CD4-positive, alpha-beta T cell treated with Interleukin-12 subunit alpha and Interleukin-12 subunit beta, for 1 hour (primary cell): Measurements from ENCODE around the gene IL2RA.

Experiments
- DNase-seq: peaks from one replicate; pipeline ENCODE4 v3.0.0-alpha.2; 2020

Gene IL2RA

GRCh38 chr10:6037422-6037821, 24.7 kb downstream of the IL2RA start:
- no peak for DNase-seq

GRCh38 chr10:6036861-6037321, 25.3 kb downstream of the IL2RA start:
- peak; percentile 35 for DNase-seq

GRCh38 chr10:6035931-6036575, 26.1 kb downstream of the IL2RA start:
- DNase-seq, result no peak

GRCh38 chr10:6035101-6035834, 26.9 kb downstream of the IL2RA start:
- DNase-seq, result no peak

DNA sequence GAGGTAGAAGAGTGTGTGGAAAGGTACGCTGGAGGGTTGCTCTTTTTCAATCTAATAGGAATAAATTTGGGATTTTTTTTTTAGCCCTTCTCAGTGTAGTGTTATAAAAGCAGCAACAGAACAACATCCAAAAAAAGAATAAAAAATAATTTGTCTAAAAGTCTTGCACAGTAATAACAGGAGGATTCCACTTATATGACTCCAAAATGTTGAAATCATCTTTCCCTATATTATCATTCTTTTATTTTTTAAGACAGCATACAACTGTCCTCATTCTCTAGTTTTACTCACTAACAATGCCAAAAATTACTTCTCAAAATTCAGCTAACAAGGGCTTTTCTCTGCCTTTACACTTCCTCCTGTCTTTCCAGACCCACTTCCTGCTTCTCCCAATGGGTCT, 27.8 kb downstream of the IL2RA start:
- DNase-seq, result no peak

DNA sequence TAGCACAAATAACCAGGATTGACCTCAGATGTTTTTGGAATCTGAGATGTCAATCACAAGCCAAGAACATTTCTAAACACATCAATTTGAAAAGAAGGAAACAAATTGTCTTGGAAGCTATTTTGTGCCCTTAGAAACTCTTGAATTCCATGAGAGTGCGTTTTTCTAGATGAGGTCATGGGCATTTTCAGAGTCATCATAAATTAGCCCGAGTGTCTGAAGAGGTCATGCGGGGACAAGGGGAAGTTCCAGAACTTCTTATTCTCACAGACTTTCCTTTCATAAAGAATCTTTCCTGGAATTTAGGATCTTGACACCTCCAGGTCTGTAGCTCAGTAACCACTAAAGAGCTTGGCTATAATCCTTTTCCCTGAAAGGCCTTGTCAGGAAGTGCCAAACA, 28.2 kb downstream of the IL2RA start:
- DNase-seq, result no peak

DNA sequence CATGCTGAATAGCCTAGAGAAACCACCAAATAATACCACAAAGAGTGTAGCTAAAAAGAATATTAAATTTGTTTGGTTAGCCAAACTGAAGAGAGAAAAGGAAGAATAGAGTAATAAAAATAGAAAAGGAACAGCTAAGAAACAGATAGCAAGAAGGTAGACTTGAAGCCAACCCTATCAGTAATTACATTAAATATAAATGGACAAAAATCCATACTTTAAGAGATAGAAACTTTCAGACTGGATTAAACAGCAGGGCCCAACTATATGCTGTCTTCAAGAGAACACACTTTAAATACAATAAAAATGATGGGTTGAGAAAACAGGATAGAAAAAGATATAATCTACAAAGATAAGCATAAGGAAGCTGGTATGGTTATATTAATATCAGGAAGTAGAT, 31.2 kb downstream of the IL2RA start:
- no peak for DNase-seq

GRCh38 chr10:6030217-6030616, 31.9 kb downstream of the IL2RA start:
- DNase-seq, result no peak

GRCh38 chr10:6027929-6028328, 34.2 kb downstream of the IL2RA start:
- DNase-seq, result no peak

DNA sequence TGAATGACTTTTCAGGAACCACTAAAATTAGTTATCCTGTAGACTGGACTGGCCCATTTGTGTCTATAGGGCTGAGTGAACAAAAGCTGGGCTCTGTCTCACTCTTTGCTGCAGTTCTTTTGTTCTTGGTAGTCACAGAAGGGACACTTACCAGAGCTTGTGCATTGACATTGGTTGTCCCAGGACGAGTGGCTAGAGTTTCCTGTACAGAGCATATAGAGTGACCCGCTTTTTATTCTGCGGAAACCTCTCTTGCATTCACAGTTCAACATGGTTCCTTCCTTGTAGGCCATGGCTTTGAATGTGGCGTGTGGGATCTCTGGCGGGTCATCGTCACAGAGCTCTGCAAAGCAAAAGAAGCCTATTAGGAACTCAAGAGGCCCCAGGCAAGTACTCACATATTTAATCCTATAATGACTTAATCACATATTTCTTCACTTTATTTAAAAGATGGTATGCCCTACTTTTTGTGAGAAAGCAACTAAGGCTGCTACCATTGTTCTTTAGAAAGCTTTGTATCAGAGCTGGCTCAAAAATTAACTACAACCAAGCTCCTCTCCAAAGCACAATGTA, 36.4 kb downstream of the IL2RA start:
- no peak for DNase-seq

GRCh38 chr10:6024334-6024682, 37.9 kb downstream of the IL2RA start:
- no peak for DNase-seq

DNA sequence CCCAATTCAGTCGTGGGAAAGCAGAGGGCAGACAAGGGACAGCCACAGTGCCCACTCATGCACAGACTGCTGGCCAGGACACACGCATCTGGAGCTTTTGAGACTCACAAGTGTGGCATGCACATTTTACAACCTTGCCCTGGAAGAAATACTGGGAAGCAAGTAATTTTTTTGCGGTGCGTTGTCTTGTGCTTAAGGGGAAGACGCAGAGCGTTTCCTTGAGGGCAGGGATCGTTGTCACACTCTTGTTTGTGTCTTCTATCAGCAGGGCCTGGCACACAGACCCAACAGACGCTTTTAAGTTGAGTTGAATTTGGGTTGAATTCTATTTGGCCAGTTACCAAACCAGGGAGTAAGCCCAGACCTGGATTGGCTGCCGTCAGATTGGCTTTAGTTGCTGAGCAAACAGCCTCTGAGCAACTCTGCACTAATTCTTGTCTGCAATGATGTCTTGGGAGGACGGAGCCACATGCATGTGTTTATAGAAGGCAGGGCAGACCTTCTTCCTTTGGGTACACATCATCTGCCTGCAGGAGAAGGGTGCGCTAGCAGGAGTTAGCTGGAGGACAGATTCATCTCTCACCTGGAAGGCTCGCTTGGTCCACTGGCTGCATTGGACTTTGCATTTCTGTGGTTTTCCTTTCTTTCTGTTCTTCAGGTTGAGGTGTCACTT, 38.4 kb downstream of the IL2RA start:
- DNase-seq, result no peak

GRCh38 chr10:6022660-6023059, 39.5 kb downstream of the IL2RA start:
- no peak for DNase-seq

DNA sequence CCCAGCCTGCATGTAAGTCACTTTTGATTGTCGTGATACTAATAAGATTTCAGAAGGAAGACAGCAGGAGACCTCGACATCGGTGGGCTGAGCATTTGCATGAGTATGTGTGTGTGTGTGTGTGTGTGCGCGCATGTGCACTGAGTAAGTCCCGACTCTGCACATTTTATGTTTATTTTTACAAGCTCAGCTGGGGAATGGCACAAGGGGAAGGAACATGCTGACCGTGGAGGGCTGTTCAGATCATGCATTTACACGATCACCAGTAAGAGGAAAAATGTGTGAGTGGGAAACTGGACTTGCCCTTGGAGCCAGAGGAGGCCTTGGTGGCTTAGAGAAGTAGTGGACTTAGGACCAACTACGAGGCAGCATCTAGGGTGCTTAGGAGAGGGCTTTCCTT, 41.3 kb downstream of the IL2RA start:
- DNase-seq, result no peak

DNA sequence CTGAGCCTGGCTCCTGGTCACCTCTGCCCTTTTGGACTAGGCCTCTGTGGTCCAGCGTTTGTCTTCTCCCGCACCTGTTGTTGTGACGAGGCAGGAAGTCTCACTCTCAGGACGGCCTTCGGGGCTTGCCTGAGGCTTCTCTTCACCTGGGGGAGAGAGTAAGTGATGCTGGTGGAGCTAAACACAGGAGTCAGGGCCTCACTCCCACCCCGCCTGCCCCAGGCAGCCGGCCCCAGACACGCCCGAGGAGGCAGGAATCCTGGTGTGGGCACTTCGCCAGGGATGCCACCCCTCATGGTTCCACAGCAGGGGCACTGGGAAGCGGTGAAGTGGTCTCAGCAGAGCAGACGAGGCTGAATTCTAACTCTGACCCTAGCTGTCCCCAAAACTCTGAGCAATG, 42.4 kb downstream of the IL2RA start:
- DNase-seq, result no peak

DNA sequence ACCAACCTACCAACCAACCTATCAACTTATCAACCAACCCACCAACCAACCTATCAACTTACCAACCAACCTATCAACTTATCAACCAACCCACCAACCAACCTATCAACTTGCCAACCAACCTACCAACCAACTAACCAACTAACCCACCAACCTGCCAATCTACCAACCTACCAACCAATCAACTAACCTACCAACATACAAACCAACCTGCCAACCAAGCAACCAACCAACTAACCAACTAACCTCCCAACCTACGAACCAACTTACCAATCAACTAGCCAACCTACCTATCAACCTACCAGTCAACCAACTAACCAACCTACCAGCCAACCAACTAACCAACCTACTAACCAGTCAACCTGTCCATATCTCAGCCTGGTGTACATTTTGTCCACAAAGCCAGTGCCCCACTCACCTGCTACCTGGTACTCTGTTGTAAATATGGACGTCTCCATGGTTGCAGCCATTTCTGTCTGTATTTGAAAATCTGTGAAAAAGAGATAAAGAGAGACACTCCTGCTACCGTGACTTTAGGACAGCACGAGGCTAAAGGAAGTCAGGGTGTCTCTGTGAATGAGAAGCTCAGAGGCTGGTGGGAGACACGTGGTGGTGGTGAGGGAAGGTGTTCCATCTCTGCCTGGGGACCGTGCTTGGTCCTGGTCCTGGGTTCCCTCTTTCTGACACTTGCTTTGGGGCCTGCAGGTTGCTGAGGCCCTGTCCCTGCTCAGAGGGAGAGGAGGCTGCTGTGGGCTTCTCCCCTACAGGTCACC, 43.0 kb downstream of the IL2RA start:
- no peak for DNase-seq

- DNase-seq, result no peak
Measured at GRCh38 chr10:6018422-6018821, 43.7 kb downstream of the IL2RA start.

GRCh38 chr10:6017781-6018354, 44.3 kb downstream of the IL2RA start:
- DNase-seq, result no peak

DNA sequence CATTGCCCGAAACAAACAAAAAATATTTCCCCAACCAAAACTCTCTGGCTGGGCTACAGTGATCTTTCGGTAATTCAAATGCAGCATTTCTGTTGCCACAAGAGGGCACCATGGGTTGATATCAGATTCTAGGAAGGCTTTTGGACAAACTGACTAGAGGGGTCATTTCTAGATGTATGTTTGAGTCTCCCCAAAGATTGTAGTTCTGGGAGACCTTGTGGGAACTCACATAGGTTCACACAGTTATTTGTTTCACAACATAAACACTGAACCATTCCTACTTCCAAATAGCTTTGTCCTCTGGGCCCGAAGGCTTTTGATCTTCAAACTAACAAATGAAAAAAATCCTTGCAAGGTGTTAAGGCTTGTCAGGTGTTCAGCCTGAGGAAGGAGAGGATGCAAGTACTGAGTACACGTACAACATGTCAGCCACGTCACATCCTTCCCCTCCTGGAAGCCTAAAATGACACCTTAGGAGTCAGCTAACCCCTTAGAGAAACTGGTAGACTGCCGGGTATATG, 47.9 kb downstream of the IL2RA start:
- peak; percentile 76 for DNase-seq

DNA sequence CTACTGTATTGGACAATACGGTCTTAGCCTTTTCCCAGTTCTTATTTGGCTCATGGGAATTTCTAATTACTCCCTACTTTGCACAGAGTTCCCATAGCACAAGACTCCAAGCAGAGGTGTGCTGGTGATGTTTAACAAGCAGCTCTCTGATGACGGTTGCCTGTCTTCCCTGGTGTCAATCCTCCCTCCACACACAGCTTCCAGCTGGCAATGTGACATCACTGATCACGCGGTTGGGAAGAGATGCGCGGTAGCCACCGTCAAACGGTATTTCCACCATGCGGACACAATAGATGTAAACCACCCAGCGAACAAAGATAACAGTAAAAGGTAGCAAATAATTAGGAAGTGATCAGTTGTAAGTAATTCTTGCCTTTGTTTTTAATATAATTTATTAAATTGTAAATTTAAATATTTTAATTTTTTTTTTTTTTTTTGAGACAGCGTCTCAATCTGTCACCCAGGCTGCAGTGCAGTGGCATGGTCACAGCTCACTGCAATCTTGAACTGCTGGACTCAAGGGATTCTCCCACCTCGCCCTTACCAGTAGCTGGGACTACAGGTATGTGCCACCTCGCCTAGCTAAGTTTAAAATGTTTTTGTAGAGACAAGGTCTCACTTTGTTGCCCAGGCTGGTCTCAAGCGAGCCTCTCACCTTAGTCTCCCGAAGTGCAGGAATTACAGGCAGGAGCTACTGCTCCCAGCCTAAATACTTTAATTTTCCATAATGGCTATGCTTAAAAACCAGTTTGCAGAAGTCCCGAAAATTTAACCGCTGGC, 48.6 kb downstream of the IL2RA start:
- DNase-seq, result no peak

DNA sequence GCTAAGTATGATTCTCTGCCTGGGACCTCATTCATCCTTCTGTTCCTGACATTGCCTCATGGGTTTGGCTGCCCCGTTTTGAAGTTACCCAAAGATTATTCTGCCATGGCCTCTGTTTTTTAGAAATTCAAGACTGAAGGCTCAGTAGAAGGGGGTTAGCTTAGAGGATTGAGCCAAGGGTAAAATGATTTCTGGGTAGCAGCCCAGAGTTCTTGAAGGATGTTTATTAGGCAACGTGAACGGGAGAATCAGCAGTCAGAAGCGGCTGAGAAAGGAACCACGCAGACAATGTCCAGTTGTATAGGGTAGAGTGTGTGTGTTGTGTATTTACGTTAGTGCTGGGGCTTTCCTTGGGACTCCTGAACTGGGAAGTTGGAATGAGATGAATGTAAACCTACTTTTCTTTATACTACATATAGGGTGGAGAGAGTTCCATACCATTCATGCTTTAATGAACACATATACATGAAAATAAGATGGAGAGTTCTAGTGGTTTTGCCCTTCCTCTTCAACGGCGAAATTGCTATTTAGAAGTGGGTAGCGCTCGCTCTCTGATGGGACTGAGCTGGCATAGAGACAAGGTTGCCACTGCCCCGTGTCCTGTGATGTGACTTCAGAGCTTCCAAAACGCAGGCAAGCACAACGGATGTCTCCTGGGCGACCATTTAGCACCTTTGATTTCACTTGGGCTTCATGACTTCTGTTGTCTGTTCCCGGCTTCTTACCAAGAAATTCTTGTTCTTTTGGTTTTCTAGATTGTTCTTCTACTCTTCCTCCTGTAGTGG, 49.9 kb downstream of the IL2RA start:
- DNase-seq, result no peak
